Measurements from ENCODE around the gene DHRS11. TPM values are rescaled to one million over a fixed set of nuclear protein-coding genes. Genes with fewer than 3 reads are reported as not detected.
"Not testable (repeated sequence)": the region's sequence is repeated elsewhere in the genome, so short reads cannot be mapped to it uniquely, and the experiment has no call there.

Gene DHRS11
- total RNA-seq, 1 donor from 2014 or later, result 20.2 TPM

- DNase-seq (ENCODE audit: low spot score), result peak; percentile 27
These were observed 2.1 kb downstream of the DHRS11 start for GRCh38 chr17:36593656-36594316.

- no peak for DNase-seq (ENCODE audit: low spot score)
These were observed 3.1 kb downstream of the DHRS11 start for GRCh38 chr17:36594626-36595401.

- DNase-seq (ENCODE audit: low spot score), result no peak
These were observed 5.5 kb downstream of the DHRS11 start for GRCh38 chr17:36597226-36597625.

- DNase-seq (ENCODE audit: low spot score), result no peak
These were observed 6.4 kb downstream of the DHRS11 start for GRCh38 chr17:36597866-36598777.

GRCh38 chr17:36598951-36599401 is 7.3 kb downstream of the DHRS11 start:
- DNase-seq (ENCODE audit: low spot score), result no peak

GRCh38 chr17:36599546-36600250 is 8.0 kb downstream of the DHRS11 start:
- no peak for DNase-seq (ENCODE audit: low spot score)

GRCh38 chr17:36600465-36600864 is 8.8 kb downstream of the DHRS11 start:
- no peak for DNase-seq (ENCODE audit: low spot score)

- DNase-seq (ENCODE audit: low spot score), result no peak
These were observed 9.2 kb downstream of the DHRS11 start for GRCh38 chr17:36600936-36601302.

- DNase-seq (ENCODE audit: low spot score), result peak; percentile 95
These were observed 9.8 kb downstream of the DHRS11 start, which contains the start of gene MRM1 for GRCh38 chr17:36601303-36602029. Gene MRM1, plus strand, starts transcription at chr17:36601583. Its CDS starts 228 bp downstream, at chr17:36601811.

GRCh38 chr17:36602030-36602748 is 10.5 kb downstream of the DHRS11 start:
- DNase-seq (ENCODE audit: low spot score), result no peak

- DNase-seq (ENCODE audit: low spot score), result peak; percentile 46
These were observed 11.3 kb downstream of the DHRS11 start for GRCh38 chr17:36602924-36603384.

- DNase-seq (ENCODE audit: low spot score), result not testable (repeated sequence)
These were observed 13.3 kb downstream of the DHRS11 start for GRCh38 chr17:36605028-36605427.

- no peak for DNase-seq (ENCODE audit: low spot score)
These were observed 16.6 kb downstream of the DHRS11 start for GRCh38 chr17:36608280-36608679.

GRCh38 chr17:36608794-36609497 is 17.3 kb downstream of the DHRS11 start:
- DNase-seq (ENCODE audit: low spot score), result peak; percentile 56

- DNase-seq (ENCODE audit: low spot score), result no peak
These were observed 17.8 kb downstream of the DHRS11 start for GRCh38 chr17:36609498-36609862.

GRCh38 chr17:36610474-36610873 is 18.8 kb downstream of the DHRS11 start:
- DNase-seq (ENCODE audit: low spot score), result no peak

- DNase-seq (ENCODE audit: low spot score), result peak; percentile 51
These were observed 19.8 kb downstream of the DHRS11 start for GRCh38 chr17:36611345-36612072.

- DNase-seq (ENCODE audit: low spot score), result no peak
These were observed 20.6 kb downstream of the DHRS11 start for GRCh38 chr17:36612323-36612722.
